ENCODE results near the gene AKNA.

The AKNA gene

DNA sequence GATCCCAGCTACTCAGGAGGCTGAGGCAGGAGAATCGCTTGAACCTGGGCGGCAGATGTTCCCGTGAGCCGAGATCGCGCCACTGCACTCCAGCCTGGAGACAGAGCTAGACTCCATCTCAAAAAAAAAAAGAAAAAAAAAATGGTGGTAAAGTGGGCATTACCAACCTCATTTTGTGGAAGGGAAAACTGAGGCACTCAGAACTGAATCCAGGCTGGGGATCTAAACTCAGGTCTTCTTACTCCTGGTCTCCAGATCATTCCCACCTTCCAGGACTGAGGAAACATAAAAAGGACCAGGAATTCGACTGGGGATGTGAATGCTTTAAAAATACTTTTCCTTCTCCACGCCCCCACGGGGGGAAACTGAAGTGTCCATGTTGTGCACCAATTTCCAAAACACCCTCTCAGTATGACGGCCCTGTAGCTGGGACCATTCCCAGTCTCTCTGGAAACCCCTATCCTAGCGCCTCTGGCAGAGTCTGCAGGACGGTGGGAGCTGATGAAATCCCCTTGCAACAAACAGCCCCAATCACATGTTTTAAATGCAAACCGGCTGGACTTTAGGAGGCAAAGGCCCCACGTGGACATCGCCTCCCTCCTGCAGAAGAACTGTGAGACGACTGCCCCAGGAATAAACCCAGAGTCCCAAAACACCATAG is 8.9 kb upstream of the AKNA start:
- peak; percentile 84 for DNase-seq (ENCODE audit: low spot score)

- no peak for DNase-seq (ENCODE audit: low spot score)
Observed at GRCh38 chr9:114395768-114396167, 8.0 kb upstream of the AKNA start.

- no peak for DNase-seq (ENCODE audit: low spot score)
Observed at GRCh38 chr9:114395334-114395617, 7.5 kb upstream of the AKNA start.

DNA sequence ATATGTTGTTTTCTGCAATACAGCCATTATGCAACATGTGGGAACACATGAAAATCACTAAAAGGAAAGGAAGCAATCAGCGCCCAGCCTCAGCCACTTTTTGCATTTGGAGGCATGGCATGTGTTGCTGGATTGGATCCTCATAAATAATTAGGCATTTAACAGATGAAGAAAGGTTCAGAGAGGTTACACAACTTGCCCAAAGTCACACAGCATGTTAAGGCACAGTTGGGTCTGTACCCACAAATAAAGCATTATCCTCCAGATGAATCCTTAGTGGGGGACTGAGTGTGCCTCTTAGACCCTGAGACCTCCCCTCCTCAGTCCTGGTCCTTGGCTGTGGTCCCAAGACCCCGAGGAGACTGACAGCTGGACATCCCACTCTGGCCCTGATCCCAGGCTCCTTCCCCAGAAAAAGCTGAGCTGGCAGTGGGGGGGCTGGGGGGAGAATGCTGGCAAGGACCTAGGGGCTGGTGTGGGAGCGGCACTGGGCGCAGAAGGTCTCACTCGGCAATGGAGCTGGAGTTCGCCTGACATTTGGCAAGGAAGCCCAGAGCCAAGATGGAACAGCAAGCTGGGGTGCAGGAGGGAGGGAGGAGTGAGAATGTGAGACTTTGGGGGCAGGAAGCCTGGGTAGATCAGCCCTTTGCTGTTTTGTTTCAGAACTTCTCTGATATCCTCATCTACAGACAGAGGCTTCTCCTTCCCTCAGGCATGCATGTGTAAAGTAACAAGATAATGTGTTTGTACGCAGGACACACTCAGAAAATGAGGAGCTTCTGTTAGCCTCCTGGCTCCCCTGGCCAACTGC is 6.9 kb upstream of the AKNA start:
- no peak for DNase-seq (ENCODE audit: low spot score)

DNA sequence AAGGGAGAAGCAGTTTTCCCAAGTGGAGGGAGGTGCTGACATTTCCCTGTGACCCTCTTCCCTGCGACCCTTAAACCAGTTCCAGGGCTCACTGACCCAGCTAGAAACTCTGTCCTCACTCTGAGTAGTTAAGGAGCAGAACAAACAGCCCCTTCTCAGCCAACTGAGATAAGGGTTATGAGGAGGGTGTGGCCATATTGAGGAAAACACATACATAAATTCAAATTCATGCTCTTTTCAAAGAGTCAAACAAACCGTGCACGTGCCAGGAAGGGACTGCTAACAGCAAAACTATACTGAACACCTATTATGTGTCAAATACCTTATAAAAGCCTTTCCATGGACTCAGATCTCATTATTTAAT is 4.9 kb upstream of the AKNA start:
- no peak for DNase-seq (ENCODE audit: low spot score)

DNA sequence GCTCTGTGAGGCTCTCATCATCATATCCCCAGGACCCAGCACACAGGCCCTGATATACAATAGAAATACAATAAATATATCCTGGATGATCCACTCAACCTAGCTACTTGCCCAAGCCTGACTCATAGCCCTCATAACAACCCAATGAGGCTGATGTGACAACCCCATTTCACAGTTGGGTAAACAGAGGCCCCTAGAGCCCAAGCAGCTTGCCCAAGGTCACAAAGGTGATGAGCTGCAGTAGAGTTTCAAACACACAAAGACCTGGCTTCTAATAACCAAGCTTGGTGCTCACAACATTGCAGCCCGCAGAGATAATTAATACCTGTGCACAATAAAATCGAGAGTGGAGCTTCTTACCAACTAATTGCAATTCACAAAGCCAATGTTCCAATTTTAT is 3.2 kb upstream of the AKNA start:
- no peak for DNase-seq (ENCODE audit: low spot score)

- DNase-seq (ENCODE audit: low spot score) = no peak
Observed at GRCh38 chr9:114389612-114390368, 2.0 kb upstream of the AKNA start.

GRCh38 chr9:114388764-114389375 is 1.1 kb upstream of the AKNA start:
- no peak for DNase-seq (ENCODE audit: low spot score)

DNA sequence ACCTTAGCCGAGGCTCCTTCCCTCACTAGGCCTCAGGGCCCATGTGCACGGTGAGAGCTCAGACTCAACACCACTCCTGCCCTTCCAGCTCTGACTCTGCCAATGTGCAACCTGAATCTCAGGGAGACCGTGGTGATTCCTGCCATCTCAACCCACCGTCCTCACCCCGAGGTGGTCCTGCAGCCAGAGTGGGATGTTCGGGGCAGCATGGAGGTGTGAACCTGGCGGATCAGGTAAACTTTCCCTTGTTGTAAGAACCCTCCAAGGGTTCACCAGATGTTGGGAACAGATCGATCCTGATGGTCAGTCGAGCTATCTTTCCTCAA is 538 bp upstream of the AKNA start:
- DNase-seq (ENCODE audit: low spot score) = no peak

- DNase-seq (ENCODE audit: low spot score) = peak; percentile 42
Observed at GRCh38 chr9:114386886-114387679, 699 bp downstream of the AKNA start.

DNA sequence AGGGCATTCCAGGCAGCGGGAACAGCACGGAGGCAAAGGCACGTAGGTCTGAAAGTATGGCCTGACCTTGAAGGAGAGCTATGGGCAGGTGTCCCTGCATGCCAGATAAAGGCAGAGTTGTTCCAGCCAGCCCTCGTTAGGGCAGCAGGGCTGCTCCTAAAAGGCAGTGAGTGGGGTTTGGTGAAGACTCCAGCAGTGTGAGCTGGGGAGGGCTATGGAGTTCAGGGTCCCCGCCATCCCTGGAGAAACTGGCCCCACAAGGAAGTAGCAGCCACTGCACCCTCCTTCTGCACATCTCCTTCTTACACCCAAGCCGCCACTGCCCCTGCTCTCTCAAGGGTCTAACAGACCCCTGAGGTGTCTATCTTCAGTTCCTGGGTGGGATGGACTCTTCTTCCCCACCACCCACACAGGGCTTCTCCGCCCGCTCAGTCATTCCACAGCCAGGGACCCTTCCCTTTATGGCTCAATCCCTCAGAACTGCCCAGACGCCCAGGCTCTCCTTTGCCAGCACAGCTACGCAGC is 1.4 kb downstream of the AKNA start:
- DNase-seq (ENCODE audit: low spot score) = no peak

GRCh38 chr9:114385397-114386181 is 2.2 kb downstream of the AKNA start:
- DNase-seq (ENCODE audit: low spot score) = peak; percentile 81

DNA sequence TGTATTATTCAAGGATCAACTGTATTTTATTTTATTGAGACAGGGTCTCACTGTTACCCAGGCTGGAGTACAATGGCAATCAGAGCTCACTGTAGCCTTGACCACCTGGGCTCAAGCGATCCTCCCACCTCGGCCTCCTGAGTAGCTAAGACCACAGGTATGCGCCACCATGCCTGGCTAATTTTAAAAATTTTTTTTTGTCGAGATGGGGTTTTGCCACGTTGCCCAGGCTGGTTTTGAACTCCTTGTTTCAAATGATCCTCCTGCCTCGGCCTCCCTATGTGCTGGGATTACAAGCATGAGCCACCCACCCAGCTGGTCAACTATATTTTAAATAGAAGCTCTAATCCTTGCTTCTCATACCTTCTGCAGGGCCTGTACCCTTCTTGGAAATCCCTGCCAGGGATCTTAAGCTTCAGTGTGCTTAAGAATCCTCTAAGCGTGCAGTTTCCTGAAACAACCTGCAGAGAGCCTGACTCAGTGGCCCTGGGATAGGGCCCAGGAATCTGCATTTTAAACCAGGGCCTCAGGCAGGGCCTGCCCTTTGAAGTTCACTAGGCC is 2.9 kb downstream of the AKNA start:
- no peak for DNase-seq (ENCODE audit: low spot score)

- DNase-seq (ENCODE audit: low spot score) = no peak
Observed at GRCh38 chr9:114384341-114384740, 3.4 kb downstream of the AKNA start.

DNA sequence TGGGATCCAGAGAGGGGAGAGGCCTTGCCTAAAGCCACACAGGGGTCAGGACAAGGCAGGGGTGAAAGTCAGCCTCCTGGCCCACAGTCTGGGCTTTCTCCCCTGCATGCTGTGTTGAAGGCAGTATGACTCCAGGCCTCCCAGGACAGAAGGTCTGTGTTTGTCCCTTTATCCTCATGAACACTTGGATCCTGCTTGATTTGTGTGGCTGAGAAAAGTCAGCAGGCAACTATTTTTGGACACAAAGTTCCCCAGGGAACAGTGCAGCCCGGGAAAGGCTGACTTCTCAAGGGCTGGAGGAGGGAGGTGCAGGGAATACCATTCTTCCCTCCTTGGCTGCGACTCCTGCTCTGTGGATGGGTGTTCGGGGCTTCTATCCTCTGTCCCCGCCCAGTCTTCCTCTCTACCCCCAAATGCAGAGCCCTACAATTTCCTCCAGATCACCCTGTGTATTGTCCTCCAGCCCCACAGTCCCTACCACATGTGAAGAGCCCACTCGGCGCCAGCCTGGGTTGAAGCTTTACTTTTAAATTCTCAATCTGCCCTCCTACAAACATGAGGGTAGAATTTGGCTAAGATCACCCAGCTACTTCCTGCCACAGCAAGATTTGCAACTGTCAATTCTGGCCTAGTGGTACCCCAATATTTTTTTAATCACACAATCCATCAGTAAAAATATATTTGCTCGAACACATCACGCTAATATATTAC is 4.1 kb downstream of the AKNA start:
- peak; percentile 77 for DNase-seq (ENCODE audit: low spot score)

- DNase-seq (ENCODE audit: low spot score) = peak; percentile 44
Observed at GRCh38 chr9:114382699-114383520, 4.9 kb downstream of the AKNA start.

DNA sequence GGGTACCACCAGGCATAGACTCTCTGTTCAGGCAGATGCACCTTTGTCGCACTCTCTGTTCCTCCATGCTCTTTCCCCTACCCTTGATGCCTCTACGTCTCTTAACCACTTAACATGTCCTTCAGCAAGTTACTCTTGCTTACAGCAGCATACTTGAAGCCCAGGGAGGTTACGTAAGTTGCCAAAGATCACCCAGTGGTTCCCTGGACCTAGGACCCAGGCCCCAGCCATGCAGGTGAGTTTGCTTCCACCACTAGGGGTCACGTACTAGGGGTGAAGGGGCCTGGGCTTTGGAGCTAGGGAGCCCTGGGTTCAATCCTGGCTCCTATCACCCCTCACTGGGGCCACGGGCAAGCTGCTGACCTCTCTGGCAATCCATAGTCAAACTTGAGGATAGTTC is 8.9 kb downstream of the AKNA start:
- DNase-seq (ENCODE audit: low spot score) = no peak

DNA sequence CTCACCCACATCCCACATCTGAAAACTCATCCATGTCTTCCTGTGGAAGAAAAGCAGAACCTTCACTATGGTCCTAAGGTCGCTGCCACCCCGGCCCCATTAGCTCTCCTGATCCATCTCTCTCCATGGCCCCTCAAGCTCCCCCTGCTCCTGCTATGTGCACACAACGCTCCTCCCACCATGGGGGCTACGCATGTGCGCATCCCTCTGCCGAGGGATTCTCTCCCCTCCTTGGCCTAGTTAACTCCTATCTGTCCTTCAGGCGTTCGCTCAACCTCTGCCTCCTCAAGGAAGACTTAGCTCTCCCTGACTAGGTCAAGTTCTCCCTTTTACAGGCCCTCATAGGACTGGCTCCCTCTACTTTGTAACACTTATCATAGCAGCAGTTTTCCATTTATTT is 9.8 kb downstream of the AKNA start:
- DNase-seq (ENCODE audit: low spot score) = no peak

All from GM03348 (cell line).